Ishikawa (cell line): Measurements from ENCODE around the gene PCDH15.
A peak's percentile ranks its signal among the peaks of the same experiment; 100 is the strongest.

Experiments
- CEBPB ChIP-seq: IDR thresholded peaks from 2 replicates; pipeline ENCODE4 v1.6.1; 2012
- CREB1 ChIP-seq: IDR thresholded peaks from 2 replicates; pipeline ENCODE4 v1.6.1; 2012; ENCODE audit warnings: low read depth
- RAD21 ChIP-seq: IDR thresholded peaks from 2 replicates; pipeline ENCODE4 v1.6.1; 2012; ENCODE audit warnings: low read depth
- TCF12 ChIP-seq: IDR thresholded peaks from 2 replicates; pipeline ENCODE4 v1.6.1; 2012; ENCODE audit warnings: low read depth

DNA sequence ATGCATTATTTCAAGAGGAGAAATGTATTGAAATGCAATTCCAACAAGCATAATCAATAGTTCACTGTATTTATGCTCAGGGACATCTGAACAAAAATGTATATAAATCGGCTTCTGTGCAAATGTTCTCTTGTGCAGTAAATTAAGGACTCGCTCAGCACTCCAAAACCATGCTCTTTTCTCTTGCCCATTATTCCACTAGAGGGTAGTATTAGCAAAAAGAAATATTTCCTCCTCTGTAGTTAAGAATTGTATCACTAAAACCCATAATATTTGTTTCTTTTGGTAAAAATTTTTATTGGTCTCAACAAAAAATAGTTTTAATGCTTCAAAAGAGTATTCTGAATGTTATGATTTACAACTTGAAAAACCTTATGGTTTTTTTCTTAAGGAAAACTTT is 803.1 kb downstream of the PCDH15 start:
- TF ChIP-seq CREB1 (no peak), CEBPB (no peak), TCF12 (no peak), RAD21 (peak; percentile 41; the same call in 1 of the 2 replicates)
